Gastrocnemius medialis (tissue), 4 donors: ENCODE results near the gene NR2C2. TPM values are rescaled to one million over a fixed set of nuclear protein-coding genes. Genes with fewer than 3 reads are reported as not detected.
A peak's percentile ranks its signal among the peaks of the same experiment; 100 is the strongest.

Experiments used
- ATAC-seq, 2 donors: fragments of 150-250 bp; one replicate each; pipeline ENCODE4 v1.9.1; 2016
- DNase-seq, 2 donors: peaks; one replicate each; pipeline ENCODE4 v3.0.0-alpha.2; 2019
- H3K27ac ChIP-seq, 4 donors: fragments of 200-600 bp; sonication (generic); 1 replicate in 1 of 4; 2 replicates in 3 of 4; pipeline ENCODE4 v1.5.1; 2016 to 2018; ENCODE audit warnings: mild to moderate bottlenecking in 2 of 4, moderate library complexity in 1 of 4
- H3K27me3 ChIP-seq, 3 donors: fragments of 200-600 bp; sonication (generic) in 2 of 3; 1 replicate in 1 of 3; 2 replicates in 2 of 3; pipeline versions ENCODE4 v1.5.1 to v1.6.0; 2016 to 2019; ENCODE audit warnings: mild to moderate bottlenecking in 1 of 3, moderate library complexity in 1 of 3
- H3K36me3 ChIP-seq, 2 donors: fragments of 200-600 bp; sonication (generic) in 1 of 2; one replicate each; pipeline ENCODE4 v1.5.1; 2017 to 2018
- H3K4me1 ChIP-seq, 2 donors: fragments of 200-600 bp; sonication (generic) in 1 of 2; one replicate each; pipeline ENCODE4 v1.5.1; 2016 to 2017; ENCODE audit warnings: mild to moderate bottlenecking in 2 of 2
- H3K4me3 ChIP-seq, 4 donors: fragments of 200-600 bp; sonication (generic) in 3 of 4; 1 replicate in 1 of 4; 2 replicates in 3 of 4; pipeline ENCODE4 v1.5.1; 2016 to 2019; ENCODE audit warnings: mild to moderate bottlenecking in 2 of 4
- H3K9me3 ChIP-seq, 3 donors: fragments of 200-600 bp; sonication (generic) in 2 of 3; 1 replicate in 1 of 3; 2 replicates in 2 of 3; pipeline ENCODE4 v1.5.1; 2016 to 2019
- CTCF ChIP-seq, 5 experiments: fragments of 450-650 bp in 3 of 5; fragments of 200-600 bp in 2 of 5; sonication (generic) in 2 of 5; IDR thresholded peaks in 4 of 5; conservative IDR thresholded peaks in 1 of 5; 1 replicate in 4 of 5; 2 replicates in 1 of 5; pipeline ENCODE4 v1.5.1; 2016 to 2019; ENCODE audit warnings: antibody characterized with exemption in 5 of 5, mild to moderate bottlenecking in 3 of 5, moderate library complexity in 3 of 5
- POLR2A ChIP-seq, 2 donors: fragments of 450-650 bp; IDR thresholded peaks; one replicate each; pipeline ENCODE4 v1.6.1; 2017; ENCODE audit warnings: antibody characterized with exemption in 2 of 2, mild to moderate bottlenecking in 2 of 2, moderate library complexity in 2 of 2
- in situ Hi-C, 4 donors: fragments of 200-750 bp; cut with MboI; loops; one replicate each; pipeline versions ENCODE4 v1.15.0 to v1.8.0; 2017; ENCODE audit warnings: low sequenced_read_pairs in 4 of 4
- intact Hi-C: fragments of 100-400 bp; cut with DNase I; formaldehyde crosslinking; loops from one replicate; pipeline ENCODE4 v1.15.1; 2023; ENCODE audit warnings: low total_unique reads
- total RNA-seq, 4 donors: library from RNA; depleted of rRNA; stranded (reverse); fragments of >200 nt; gene quantifications; one replicate each; pipeline versions ENCODE4 v1.1.0 to v1.2.3, GENCODE V29; 2016

NR2C2 gene
- total RNA-seq, 4 donors from 2014 or later: 26.0 to 45.5 (median 33.2) TPM

- intact Hi-C loops: no loop called here
- Histone ChIP-seq H3K36me3 (peaks cover 0 to 87% of the 10 kb centered on the region in 2 donors), H3K27ac (peak overlapping the region in 1 of 4 donors; percentile 29), H3K9me3 (no peaks in the 10 kb centered on the region), H3K27me3 (no peaks in the 10 kb centered on the region), H3K4me1 (peaks cover 0 to under 1% of the 10 kb centered on the region in 2 donors), H3K4me3 (no peak overlapping the region)
- TF ChIP-seq CTCF (IDR thresholded peaks at IDR 0.05 in 4 of 5, conservative IDR thresholded peaks at IDR 0.05 in 1 of 5) (no peak), POLR2A (IDR thresholded peaks at IDR 0.05) (no peak)
- no peak for DNase-seq
- no peak for ATAC-seq
- in situ Hi-C loops: loop anchor here in 1 of 4 donors (10.0 to 25.0 kb wide), 2 partner anchors 114 to 376 kb away; partner anchors contain the start of gene CCDC174
Measured at GRCh38 chr3:15038306-15038705, 90.9 kb downstream of the NR2C2 start.

GRCh38 chr3:15040844-15041243 lies 93.5 kb downstream of the NR2C2 start:
- Histone ChIP-seq H3K27ac (peak overlapping the region in 2 of 4 donors; percentile 39 to 53), H3K4me1 (no peaks in the 10 kb centered on the region), H3K27me3 (no peaks in the 10 kb centered on the region), H3K4me3 (no peak overlapping the region), H3K36me3 (peaks cover 0 to 85% of the 10 kb centered on the region in 2 donors), H3K9me3 (no peaks in the 10 kb centered on the region)
- intact Hi-C loops (no loop called here), in situ Hi-C loops (loop anchor here in 1 of 4 donors (25.0 kb wide), 1 partner anchor 379 kb away; the partner anchor contains the start of gene CCDC174)
- DNase-seq: no peak
- peak in 1 of 2 donors; percentile 52 for ATAC-seq
- TF ChIP-seq CTCF (IDR thresholded peaks at IDR 0.05 in 4 of 5, conservative IDR thresholded peaks at IDR 0.05 in 1 of 5): no peak
- no peak for TF ChIP-seq POLR2A (IDR thresholded peaks at IDR 0.05)

- DNase-seq (no peak), ATAC-seq (peak; percentile 53 to 54)
- Histone ChIP-seq H3K9me3 (no peaks in the 10 kb centered on the region), H3K4me1 (no peaks in the 10 kb centered on the region), H3K4me3 (no peak overlapping the region), H3K36me3 (peaks cover 0 to 86% of the 10 kb centered on the region in 2 donors), H3K27me3 (no peaks in the 10 kb centered on the region), H3K27ac (peak overlapping the region in 2 of 4 donors; percentile 29 to 53)
- intact Hi-C loops (no loop called here), in situ Hi-C loops (loop anchor here in 1 of 4 donors (25.0 kb wide), 1 partner anchor 380 kb away; the partner anchor contains the start of gene CCDC174)
- TF ChIP-seq POLR2A (IDR thresholded peaks at IDR 0.05) (no peak), CTCF (IDR thresholded peaks at IDR 0.05 in 4 of 5, conservative IDR thresholded peaks at IDR 0.05 in 1 of 5) (no peak)
Measured at GRCh38 chr3:15041950-15042349, 94.6 kb downstream of the NR2C2 start.

- intact Hi-C loops (no loop called here), in situ Hi-C loops (loop anchor here in 1 of 4 donors (25.0 kb wide), 1 partner anchor 381 kb away; the partner anchor contains the start of gene CCDC174)
- no peak for TF ChIP-seq POLR2A (IDR thresholded peaks at IDR 0.05)
- TF ChIP-seq CTCF (IDR thresholded peaks at IDR 0.05 in 4 of 5, conservative IDR thresholded peaks at IDR 0.05 in 1 of 5): no peak
- Histone ChIP-seq H3K4me1 (no peaks in the 10 kb centered on the region), H3K27me3 (no peaks in the 10 kb centered on the region), H3K4me3 (no peak overlapping the region), H3K36me3 (peaks cover 0 to 86% of the 10 kb centered on the region in 2 donors), H3K9me3 (no peaks in the 10 kb centered on the region), H3K27ac (peak overlapping the region in 1 of 4 donors; percentile 14)
- no peak for ATAC-seq
- no peak for DNase-seq
Measured at GRCh38 chr3:15042936-15043335, 95.6 kb downstream of the NR2C2 start.
